ENCODE data around the gene MICALL1.
"Not testable (repeated sequence)": the region's sequence is repeated elsewhere in the genome, so short reads cannot be mapped to it uniquely, and the experiment has no call there.

Gene MICALL1

DNA sequence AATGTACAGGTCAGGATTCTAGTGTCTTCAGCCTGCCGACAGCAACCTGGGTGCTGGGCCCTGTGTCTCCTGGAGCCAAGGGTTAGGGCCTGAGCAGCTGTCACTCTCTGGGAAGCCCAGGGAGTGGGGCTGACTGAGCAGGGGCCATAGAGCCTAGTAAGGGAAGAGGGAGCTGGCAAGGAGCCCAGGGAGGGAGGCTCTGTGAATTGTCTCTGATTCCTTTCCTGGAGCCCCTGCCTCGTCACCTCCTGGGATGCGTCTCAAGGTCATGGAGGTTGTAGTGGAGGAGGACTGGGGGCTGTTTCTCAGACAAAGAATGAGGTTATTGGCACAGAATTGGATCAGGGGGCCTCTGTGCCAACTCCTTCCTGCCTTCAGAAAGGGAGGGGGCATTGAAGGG is 66.4 kb downstream of the MICALL1 start:
- no peak overlapping the region for H3K4me2 ChIP-seq (ENCODE audit: low read length)
- no peak for TF ChIP-seq EZH2phosphoT487 (IDR thresholded peaks at IDR 0.05; ENCODE audit: borderline replicate concordance, low read length)
- TF ChIP-seq, protein P1, sequence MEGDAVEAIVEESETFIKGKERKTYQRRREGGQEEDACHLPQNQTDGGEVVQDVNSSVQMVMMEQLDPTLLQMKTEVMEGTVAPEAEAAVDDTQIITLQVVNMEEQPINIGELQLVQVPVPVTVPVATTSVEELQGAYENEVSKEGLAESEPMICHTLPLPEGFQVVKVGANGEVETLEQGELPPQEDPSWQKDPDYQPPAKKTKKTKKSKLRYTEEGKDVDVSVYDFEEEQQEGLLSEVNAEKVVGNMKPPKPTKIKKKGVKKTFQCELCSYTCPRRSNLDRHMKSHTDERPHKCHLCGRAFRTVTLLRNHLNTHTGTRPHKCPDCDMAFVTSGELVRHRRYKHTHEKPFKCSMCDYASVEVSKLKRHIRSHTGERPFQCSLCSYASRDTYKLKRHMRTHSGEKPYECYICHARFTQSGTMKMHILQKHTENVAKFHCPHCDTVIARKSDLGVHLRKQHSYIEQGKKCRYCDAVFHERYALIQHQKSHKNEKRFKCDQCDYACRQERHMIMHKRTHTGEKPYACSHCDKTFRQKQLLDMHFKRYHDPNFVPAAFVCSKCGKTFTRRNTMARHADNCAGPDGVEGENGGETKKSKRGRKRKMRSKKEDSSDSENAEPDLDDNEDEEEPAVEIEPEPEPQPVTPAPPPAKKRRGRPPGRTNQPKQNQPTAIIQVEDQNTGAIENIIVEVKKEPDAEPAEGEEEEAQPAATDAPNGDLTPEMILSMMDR (IDR thresholded peaks at IDR 0.05; ENCODE audit: low read depth, low read length, poor library complexity, severe bottlenecking) = no peak
- no peaks in the 10 kb centered on the region for H3K9me2 ChIP-seq (replicated peaks; ENCODE audit: control insufficient read depth, low read length)
- no peaks in the 10 kb centered on the region for H3K79me2 ChIP-seq (ENCODE audit: control insufficient read depth, low read length)
- no peak overlapping the region for H3K27ac ChIP-seq (ENCODE audit: low read depth, low read length)
- H3K36me3 ChIP-seq (ENCODE audit: control insufficient read depth, low read length) = peaks cover 20% of the 10 kb centered on the region
- no peaks in the 10 kb centered on the region for H4K20me1 ChIP-seq (ENCODE audit: control insufficient read depth, insufficient read depth, low read depth, low read length)
- no peak overlapping the region for H3K4me3 ChIP-seq (ENCODE audit: low read length)
- no peaks in the 10 kb centered on the region for H3K9me3 ChIP-seq (ENCODE audit: control insufficient read depth, insufficient read depth, low read length)
- no peaks in the 10 kb centered on the region for H3F3A ChIP-seq (ENCODE audit: control insufficient read depth, insufficient read depth)
- H3K4me1 ChIP-seq (ENCODE audit: control insufficient read depth, low read length) = no peaks in the 10 kb centered on the region
- H3K27me3 ChIP-seq (ENCODE audit: control insufficient read depth, low read length) = no peaks in the 10 kb centered on the region

DNA sequence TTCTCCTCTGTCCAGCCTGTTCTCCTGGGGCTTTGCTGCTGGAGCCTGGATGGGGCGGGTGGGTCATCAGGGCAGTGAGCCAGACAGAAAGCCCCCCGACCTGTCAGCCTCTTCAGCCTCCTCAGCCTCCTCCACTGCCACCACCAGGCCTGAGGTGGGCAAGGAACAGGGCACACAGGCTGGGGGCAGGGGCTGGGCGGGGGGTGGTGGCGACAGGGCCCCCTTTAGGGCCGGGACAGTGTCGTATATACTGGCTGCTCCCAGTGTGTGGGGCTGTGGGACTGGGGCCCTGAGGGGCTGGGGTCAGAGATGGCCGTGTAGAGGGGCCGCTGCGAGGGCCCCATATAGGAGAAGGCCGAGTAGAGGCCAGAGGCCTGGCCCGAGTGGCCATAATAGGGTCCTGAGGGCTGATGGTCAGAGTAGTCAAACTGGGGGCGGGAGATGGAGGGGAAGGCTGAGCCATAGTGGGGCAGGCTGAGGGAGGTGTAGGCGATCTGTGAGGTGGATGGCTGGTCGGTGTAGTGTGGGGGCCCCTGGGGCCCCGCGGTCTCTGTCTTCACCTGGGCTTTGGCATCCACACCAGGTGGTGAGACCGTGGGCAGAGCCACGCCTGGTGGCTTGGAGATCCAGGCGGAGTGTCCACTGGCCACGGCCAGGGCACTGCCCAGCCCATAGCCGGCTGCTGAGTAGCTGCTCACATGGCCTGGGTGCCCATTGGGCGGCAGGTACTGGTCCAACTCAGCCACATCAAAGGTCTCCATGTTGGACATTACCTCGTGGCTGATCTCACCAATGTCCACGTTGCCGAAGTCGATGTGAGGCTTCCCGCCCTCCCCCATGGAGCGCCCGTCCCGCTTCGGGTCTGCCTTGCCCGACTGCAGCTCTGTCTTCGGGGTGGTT is 67.4 kb downstream of the MICALL1 start:
- Histone ChIP-seq H3K9me3 (ENCODE audit: control insufficient read depth, insufficient read depth, low read length) (no peaks in the 10 kb centered on the region), H3K9me2 (replicated peaks; ENCODE audit: control insufficient read depth, low read length) (no peaks in the 10 kb centered on the region)

DNA sequence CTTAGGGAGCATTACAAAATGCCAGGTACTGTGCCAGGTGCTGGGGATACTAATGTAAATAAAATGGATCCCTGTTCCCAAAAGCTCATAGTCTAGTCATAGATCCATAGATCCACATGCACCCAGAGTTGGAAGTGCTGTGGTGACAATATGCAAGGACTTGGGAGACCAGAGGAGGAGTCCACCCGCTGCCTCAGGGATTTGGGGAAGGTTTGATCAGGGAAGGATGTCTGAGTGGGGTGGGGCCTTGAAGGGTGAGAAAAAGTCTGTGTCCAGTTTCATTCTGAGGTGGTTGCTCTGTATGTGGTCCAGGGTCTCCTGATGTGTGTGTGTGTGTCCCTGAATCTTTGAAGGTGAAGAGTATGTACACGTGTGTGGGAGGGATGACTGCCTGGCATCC is 69.1 kb downstream of the MICALL1 start:
- no peak overlapping the region for H3K4me3 ChIP-seq (ENCODE audit: low read length)
- no peaks in the 10 kb centered on the region for H3F3A ChIP-seq (ENCODE audit: control insufficient read depth, insufficient read depth)
- TF ChIP-seq, protein P1 (IDR thresholded peaks at IDR 0.05; ENCODE audit: low read depth, low read length, poor library complexity, severe bottlenecking) = no peak
- no peak for TF ChIP-seq EZH2phosphoT487 (IDR thresholded peaks at IDR 0.05; ENCODE audit: borderline replicate concordance, low read length)
- no peak overlapping the region for H3K27ac ChIP-seq (ENCODE audit: low read depth, low read length)
- no peaks in the 10 kb centered on the region for H4K20me1 ChIP-seq (ENCODE audit: control insufficient read depth, insufficient read depth, low read depth, low read length)
- H3K9me3 ChIP-seq (ENCODE audit: control insufficient read depth, insufficient read depth, low read length) = no peaks in the 10 kb centered on the region
- no peaks in the 10 kb centered on the region for H3K4me1 ChIP-seq (ENCODE audit: control insufficient read depth, low read length)
- H3K9me2 ChIP-seq (replicated peaks; ENCODE audit: control insufficient read depth, low read length) = no peaks in the 10 kb centered on the region
- no peaks in the 10 kb centered on the region for H3K27me3 ChIP-seq (ENCODE audit: control insufficient read depth, low read length)
- H3K36me3 ChIP-seq (ENCODE audit: control insufficient read depth, low read length) = no peaks in the 10 kb centered on the region
- H3K79me2 ChIP-seq (ENCODE audit: control insufficient read depth, low read length) = no peaks in the 10 kb centered on the region
- no peak overlapping the region for H3K4me2 ChIP-seq (ENCODE audit: low read length)

More for the DNA sequence above, 67.4 kb downstream of the MICALL1 start:
- TF ChIP-seq, protein P1 (IDR thresholded peaks at IDR 0.05; ENCODE audit: low read depth, low read length, poor library complexity, severe bottlenecking) = no peak
- TF ChIP-seq EZH2phosphoT487 (IDR thresholded peaks at IDR 0.05; ENCODE audit: borderline replicate concordance, low read length) = no peak
- no peaks in the 10 kb centered on the region for H3K27me3 ChIP-seq (ENCODE audit: control insufficient read depth, low read length)
- no peak overlapping the region for H3K4me3 ChIP-seq (ENCODE audit: low read length)
- H4K20me1 ChIP-seq (ENCODE audit: control insufficient read depth, insufficient read depth, low read depth, low read length) = no peaks in the 10 kb centered on the region
- no peaks in the 10 kb centered on the region for H3K79me2 ChIP-seq (ENCODE audit: control insufficient read depth, low read length)
- no peaks in the 10 kb centered on the region for H3K4me1 ChIP-seq (ENCODE audit: control insufficient read depth, low read length)
- H3K36me3 ChIP-seq (ENCODE audit: control insufficient read depth, low read length) = peaks cover 10% of the 10 kb centered on the region
- H3K27ac ChIP-seq (ENCODE audit: low read depth, low read length) = no peak overlapping the region
- H3K4me2 ChIP-seq (ENCODE audit: low read length) = no peak overlapping the region
- H3F3A ChIP-seq (ENCODE audit: control insufficient read depth, insufficient read depth) = no peaks in the 10 kb centered on the region

DNA sequence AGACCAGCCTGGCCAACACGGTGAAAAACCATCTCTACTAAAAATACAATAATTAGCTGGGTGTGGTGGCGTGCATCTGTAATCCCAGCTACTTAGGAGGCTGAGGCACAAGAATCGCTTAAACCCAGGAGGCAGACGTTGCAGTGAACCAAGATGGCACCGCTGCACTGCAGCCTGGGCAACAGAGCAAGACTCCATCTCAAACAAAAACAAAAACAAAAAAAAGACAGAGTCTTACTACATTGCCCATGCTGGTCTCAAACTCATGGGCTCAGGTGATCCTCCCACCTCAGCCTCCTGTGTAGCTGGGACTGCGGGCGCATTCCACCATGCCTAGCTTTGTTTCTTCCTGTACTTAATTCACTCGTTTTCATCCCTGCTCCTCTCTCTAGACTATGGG is 69.9 kb downstream of the MICALL1 start:
- not testable (repeated sequence) for H3K4me1 ChIP-seq (ENCODE audit: control insufficient read depth, low read length); H4K20me1 ChIP-seq (ENCODE audit: control insufficient read depth, insufficient read depth, low read depth, low read length); H3K9me3 ChIP-seq (ENCODE audit: control insufficient read depth, insufficient read depth, low read length); H3K27ac ChIP-seq (ENCODE audit: low read depth, low read length); H3K9me2 ChIP-seq (replicated peaks; ENCODE audit: control insufficient read depth, low read length); H3K4me2 ChIP-seq (ENCODE audit: low read length); H3K79me2 ChIP-seq (ENCODE audit: control insufficient read depth, low read length); H3K4me3 ChIP-seq (ENCODE audit: low read length); H3F3A ChIP-seq (ENCODE audit: control insufficient read depth, insufficient read depth); H3K36me3 ChIP-seq (ENCODE audit: control insufficient read depth, low read length); H3K27me3 ChIP-seq (ENCODE audit: control insufficient read depth, low read length)
